ENCODE results near the gene CELF1.

- no peak for TF ChIP-seq E2F2 (CRISPR knock-in tag; IDR thresholded peaks at IDR 0.05; ENCODE audit: borderline replicate concordance)
- TF ChIP-seq EZH2 (conservative IDR thresholded peaks at IDR 0.05; ENCODE audit: low read depth, low read length): no peak
These were observed 47.0 kb upstream of the CELF1 start for GRCh38 chr11:47599902-47600301.
